NCI-H2029 (cell line): ENCODE results near the gene COX7B.

Source experiments
- DNase-seq: peaks from one replicate; lab custom pipeline; 2025; lab: John Stamatoyannopoulos, UW

The COX7B gene

GRCh38 chrX:77945910-77946545, 46.8 kb downstream of the COX7B start:
- no peak for DNase-seq

GRCh38 chrX:77946571-77946970, 47.3 kb downstream of the COX7B start:
- DNase-seq, result no peak

DNA sequence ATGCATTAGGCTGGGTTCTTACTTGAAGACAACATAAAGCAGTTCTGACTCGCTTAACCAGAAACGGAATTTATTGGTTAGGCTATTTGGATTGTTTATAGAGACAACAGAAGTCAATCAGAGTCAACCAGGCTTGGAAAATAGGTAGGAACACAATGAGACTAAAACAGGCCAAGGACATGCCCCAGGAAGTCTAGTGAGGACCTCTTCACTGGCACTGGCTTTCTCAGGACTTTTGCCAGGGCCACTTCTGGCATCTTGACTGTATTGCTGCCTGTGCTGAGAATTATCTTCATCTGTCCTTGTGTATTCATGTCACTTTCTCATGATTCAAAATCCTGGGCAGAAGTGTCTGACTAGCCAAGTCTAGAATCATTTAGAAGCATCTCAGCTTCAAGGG, 50.6 kb downstream of the COX7B start:
- no peak for DNase-seq

DNA sequence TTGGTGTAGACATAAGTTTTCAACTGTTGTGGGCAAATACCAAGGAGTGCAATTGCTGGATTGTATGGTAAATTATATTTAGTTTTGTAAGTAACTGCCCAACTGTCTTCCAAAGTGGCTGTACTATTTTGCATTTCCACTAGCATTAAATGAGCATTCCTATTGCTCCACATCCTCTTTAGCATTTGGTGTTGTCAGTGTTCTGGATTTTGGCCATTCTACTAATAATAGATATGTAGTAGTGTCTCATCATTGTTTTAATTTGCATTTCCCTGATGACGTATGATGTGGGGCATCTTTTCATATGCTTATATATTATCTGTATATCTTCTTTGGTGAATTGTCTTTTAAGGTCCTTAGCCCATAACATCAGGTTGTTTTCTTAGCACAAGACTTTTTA, 52.9 kb downstream of the COX7B start:
- DNase-seq, result no peak

GRCh38 chrX:77953302-77953701, 54.0 kb downstream of the COX7B start:
- DNase-seq, result no peak

GRCh38 chrX:77953708-77954107, 54.4 kb downstream of the COX7B start:
- DNase-seq, result no peak
